SK-MEL-5 (cell line): ENCODE data around the gene FDXACB1. TPM values are rescaled to one million over a fixed set of nuclear protein-coding genes. Genes with fewer than 3 reads are reported as not detected.

Experiments used
- DNase-seq: peaks from one replicate; pipeline ENCODE4 v3.0.0-alpha.2; 2016; ENCODE audit warnings: low read depth, low spot score
- in situ Hi-C: cut with HindIII; loops from 2 replicates; pipeline ENCODE4 v1.10.0; 2016; ENCODE audit warnings: low sequenced_read_pairs, high pct_unique_total_duplicates, low pct_unique_long_range_greater_than_20kb
- small RNA-seq, 2 experiments: library from RNA; depleted of rRNA; stranded (forward); fragments of <200 nt; gene quantifications; one replicate each; pipeline ENCODE3, GENCODE V24; 2014
- total RNA-seq: library from RNA; depleted of rRNA; stranded (reverse); fragments of >200 nt; shearing (Covaris generic); gene quantifications from 2 replicates; pipeline ENCODE4 v1.2.3, GENCODE V29; 2014; rRNA removed

FDXACB1 gene
- total RNA-seq, 1 experiment from 2014 or later, result 2.0 TPM

- in situ Hi-C loops, result no loop called here
Measured at GRCh38 chr11:111829185-111829968, 49.6 kb downstream of the FDXACB1 start.

DNA sequence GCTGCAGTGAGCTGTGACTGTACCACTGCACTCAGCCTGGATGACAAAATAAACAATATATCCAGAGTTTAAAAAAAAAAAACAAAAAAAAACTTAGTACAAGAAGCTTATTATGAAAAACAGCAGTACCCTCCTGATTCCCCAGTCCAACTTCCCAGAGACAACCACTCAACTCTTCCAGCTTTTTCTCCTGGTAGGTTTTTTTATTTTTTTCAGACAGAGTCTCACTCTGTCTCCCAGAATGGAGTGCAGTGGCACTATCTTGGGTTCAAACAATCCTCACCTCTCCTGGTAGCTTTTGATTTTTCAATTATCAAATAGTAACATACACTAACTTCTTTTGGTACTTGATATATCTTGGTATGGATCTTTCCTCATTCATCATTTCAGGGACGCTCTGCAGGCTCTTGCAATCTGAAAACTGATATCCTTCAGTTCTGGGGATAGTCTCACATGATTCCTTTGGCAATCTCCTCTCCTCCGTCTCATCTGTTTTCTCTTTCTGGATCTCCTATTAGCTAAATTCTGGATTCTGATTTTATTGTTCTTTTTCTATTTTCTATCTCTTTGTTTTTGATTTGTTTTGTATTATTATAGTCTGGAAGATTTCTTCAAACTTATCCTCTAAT is 52.5 kb downstream of the FDXACB1 start:
- in situ Hi-C loops, result no loop called here
- DNase-seq, result no peak

More at GRCh38 chr11:111829185-111829968, 49.6 kb downstream of the FDXACB1 start:
- DNase-seq, result no peak

Small RNA genes within 50 kb of the gene (small RNA-seq; reads per million reads assigned to genes)
- gene C11orf52, result 0 reads per million in 2 experiments
- 0 reads per million in 2 experiments for gene GNG5P3
- 0 to 0.10 reads per million in 2 experiments for gene RNA5SP351
- 0 reads per million in 2 experiments for gene RPL37AP8

Other genes starting within 250 kb of the FDXACB1 start
- 28.2 and 31.5 TPM in 2 replicates for gene PPP2R1B, start 112.8 kb downstream of the FDXACB1 start, total RNA-seq
- gene ALG9, start 7.6 kb downstream of the FDXACB1 start, total RNA-seq, result 33.6 and 39.0 TPM in 2 replicates
- gene CFAP68, start 376 bp upstream of the FDXACB1 start, total RNA-seq, result 39.3 and 40.6 TPM in 2 replicates
- gene CRYAB, start 32.6 kb upstream of the FDXACB1 start, total RNA-seq, result 5.0 and 9.9 TPM in 2 replicates
- not detected in 2 replicates for gene HSPB2, start 33.6 kb upstream of the FDXACB1 start, total RNA-seq
- not detected in 2 replicates for gene C11orf52, start 39.7 kb upstream of the FDXACB1 start, total RNA-seq
- gene DIXDC1, start 58.2 kb upstream of the FDXACB1 start, total RNA-seq, result 5.3 and 5.4 TPM in 2 replicates
- gene DLAT, start 146.2 kb upstream of the FDXACB1 start, total RNA-seq, result 50.2 and 51.1 TPM in 2 replicates
- 1.1 TPM in 2 replicates for gene PIH1D2, start 194.9 kb upstream of the FDXACB1 start, total RNA-seq
- 21.6 and 24.1 TPM in 2 replicates for gene NKAPD1, start 195.1 kb upstream of the FDXACB1 start, total RNA-seq
- 73.0 and 82.7 TPM in 2 replicates for gene TIMM8B, start 207.6 kb upstream of the FDXACB1 start, total RNA-seq
- gene SDHD, start 207.7 kb upstream of the FDXACB1 start, total RNA-seq, result 169 and 200 TPM in 2 replicates